ENCODE measurements around the gene COBL. TPM values are rescaled to one million over a fixed set of nuclear protein-coding genes. Genes with fewer than 3 reads are reported as not detected.

The COBL gene
- total RNA-seq, 2 experiments from 2014 or later, result not detected

DNA sequence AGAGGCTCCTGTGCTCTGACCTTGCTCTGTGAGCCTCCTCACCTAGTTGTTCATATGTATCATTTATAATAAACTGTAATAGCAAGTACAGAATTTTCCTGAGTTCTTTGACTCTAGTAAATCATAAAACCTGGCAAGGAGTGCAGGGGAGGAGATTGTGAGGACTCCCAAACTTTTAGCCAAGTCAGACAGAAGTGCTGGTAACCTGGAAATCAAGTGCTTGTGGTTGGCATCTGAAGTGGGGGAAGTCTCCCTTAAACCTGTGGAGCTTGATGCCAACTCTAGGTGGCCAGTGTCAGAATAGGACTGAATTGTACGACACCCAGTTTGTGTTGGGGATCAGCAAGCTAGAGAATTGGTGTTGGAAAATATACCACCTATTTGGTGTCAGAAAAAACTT lies 327.6 kb downstream of the COBL start:
- peaks cover 5% of the 10 kb centered on the region for H3K9me3 Mint-ChIP-seq
- H3K36me3 Mint-ChIP-seq, result no peaks in the 10 kb centered on the region
- no peak overlapping the region for H3K4me3 Mint-ChIP-seq
- ChIA-PET POLR2A (no interaction called here), CTCF (no interaction called here)
- H3K27ac Mint-ChIP-seq, result no peak overlapping the region
- H3K27me3 Mint-ChIP-seq, result peaks cover 6% of the 10 kb centered on the region
- intact Hi-C loops (cut with micrococcal nuclease), result no loop called here
- H3K4me1 Mint-ChIP-seq (ENCODE audit: low read depth), result no peaks in the 10 kb centered on the region
- DNase-seq, result no peak

DNA sequence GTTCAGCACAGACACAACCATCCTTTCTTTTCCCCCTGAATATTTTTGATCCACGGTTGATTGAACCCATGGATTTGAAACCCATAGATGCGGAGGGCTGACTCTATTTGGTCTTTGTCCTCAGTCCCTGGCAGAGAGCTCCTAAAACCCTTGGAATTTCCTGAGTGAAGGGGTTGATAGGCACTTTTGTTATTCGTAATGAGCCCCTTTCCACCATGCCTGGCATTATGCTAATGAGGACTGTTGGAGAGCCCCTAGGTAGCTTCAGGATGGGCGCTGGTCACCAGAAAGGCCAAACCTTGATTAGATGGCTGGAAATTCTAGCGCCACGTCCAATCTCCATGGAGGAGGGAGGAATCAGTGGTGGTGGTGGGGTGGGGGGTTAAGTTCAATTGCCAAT lies 328.1 kb downstream of the COBL start:
- no peak for DNase-seq
- H3K4me3 Mint-ChIP-seq, result no peak overlapping the region
- no peaks in the 10 kb centered on the region for H3K36me3 Mint-ChIP-seq
- H3K27ac Mint-ChIP-seq, result no peak overlapping the region
- CTCF ChIA-PET, result no interaction called here
- peaks cover 5% of the 10 kb centered on the region for H3K9me3 Mint-ChIP-seq
- intact Hi-C loops (cut with micrococcal nuclease), result no loop called here
- no peaks in the 10 kb centered on the region for H3K4me1 Mint-ChIP-seq (ENCODE audit: low read depth)
- POLR2A ChIA-PET, result no interaction called here
- peaks cover 9% of the 10 kb centered on the region for H3K27me3 Mint-ChIP-seq

DNA sequence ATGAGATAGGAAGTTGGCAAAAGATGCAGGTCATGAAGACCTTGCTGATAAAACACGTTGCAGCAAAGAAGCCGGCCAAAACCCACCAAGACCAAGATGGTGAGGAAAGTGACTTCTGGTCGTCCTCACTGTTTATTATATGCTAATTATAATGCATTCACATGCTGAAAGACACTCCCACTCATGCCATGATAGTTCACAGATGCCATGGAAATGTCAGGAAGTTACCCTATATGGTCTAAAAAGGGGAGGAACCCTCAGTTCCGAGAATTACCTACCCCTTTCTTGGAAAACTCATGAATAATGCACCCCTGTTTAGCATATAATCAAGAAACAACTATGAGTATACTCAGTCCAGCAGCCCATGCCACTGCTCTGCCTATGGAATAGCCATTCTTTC lies 331.5 kb downstream of the COBL start:
- peaks cover 7% of the 10 kb centered on the region for H3K27me3 Mint-ChIP-seq
- CTCF ChIA-PET, result no interaction called here
- no peak overlapping the region for H3K4me3 Mint-ChIP-seq
- no peaks in the 10 kb centered on the region for H3K4me1 Mint-ChIP-seq (ENCODE audit: low read depth)
- H3K9me3 Mint-ChIP-seq, result peaks cover 2% of the 10 kb centered on the region
- no peak overlapping the region for H3K27ac Mint-ChIP-seq
- DNase-seq, result no peak
- no peaks in the 10 kb centered on the region for H3K36me3 Mint-ChIP-seq
- POLR2A ChIA-PET, result no interaction called here
- intact Hi-C loops (cut with micrococcal nuclease), result no loop called here

DNA sequence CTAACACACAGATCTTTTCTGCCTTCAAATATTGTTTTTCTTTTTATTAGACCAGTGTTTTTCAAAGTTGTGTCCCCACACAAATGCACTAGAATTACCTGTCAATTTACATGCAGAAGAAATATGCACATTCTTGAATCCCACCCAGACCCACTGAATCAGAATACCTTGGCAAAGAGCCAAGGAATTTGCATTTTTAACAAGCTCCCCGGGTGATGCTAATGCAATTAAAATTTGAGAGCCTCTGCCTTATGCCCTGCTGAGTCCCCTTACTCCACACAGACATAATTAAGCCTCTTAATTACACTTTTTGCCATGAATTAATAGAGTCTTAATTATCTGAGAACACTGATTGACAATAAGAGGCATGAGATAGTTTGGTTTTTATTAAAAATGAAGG lies 332.8 kb downstream of the COBL start:
- no peaks in the 10 kb centered on the region for H3K4me1 Mint-ChIP-seq (ENCODE audit: low read depth)
- no peaks in the 10 kb centered on the region for H3K36me3 Mint-ChIP-seq
- peaks cover 6% of the 10 kb centered on the region for H3K27me3 Mint-ChIP-seq
- intact Hi-C loops (cut with micrococcal nuclease), result no loop called here
- peaks cover 6% of the 10 kb centered on the region for H3K9me3 Mint-ChIP-seq
- no peak overlapping the region for H3K4me3 Mint-ChIP-seq
- POLR2A ChIA-PET, result no interaction called here
- no peak overlapping the region for H3K27ac Mint-ChIP-seq
- CTCF ChIA-PET, result no interaction called here
- DNase-seq, result no peak

DNA sequence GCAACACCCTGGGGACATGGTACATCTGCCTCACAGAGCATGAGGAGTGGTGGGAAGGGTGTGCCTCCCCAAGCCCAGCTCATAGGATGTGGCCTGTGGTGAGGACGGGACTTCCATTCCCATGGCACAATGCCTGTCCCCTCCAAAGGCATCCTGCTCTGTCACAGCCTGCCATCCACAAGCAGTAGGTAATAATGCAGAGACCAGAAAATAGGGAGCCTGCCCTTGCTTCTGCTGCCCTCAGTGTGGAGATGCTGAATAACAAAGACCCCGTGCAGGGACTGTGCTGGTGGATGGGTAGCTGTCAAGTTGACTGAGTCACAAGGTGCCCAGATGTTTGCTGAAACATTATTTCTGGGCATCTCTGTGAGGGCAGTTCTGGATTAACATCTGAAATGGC lies 334.0 kb downstream of the COBL start:
- Mint-ChIP-seq H3K36me3 (no peaks in the 10 kb centered on the region), H3K4me1 (ENCODE audit: low read depth) (no peaks in the 10 kb centered on the region), H3K27me3 (peaks cover 6% of the 10 kb centered on the region), H3K27ac (no peak overlapping the region), H3K4me3 (no peak overlapping the region), H3K9me3 (peaks cover 9% of the 10 kb centered on the region)
- ChIA-PET CTCF (no interaction called here), POLR2A (no interaction called here)
- DNase-seq, result no peak
- intact Hi-C loops (cut with micrococcal nuclease), result no loop called here

DNA sequence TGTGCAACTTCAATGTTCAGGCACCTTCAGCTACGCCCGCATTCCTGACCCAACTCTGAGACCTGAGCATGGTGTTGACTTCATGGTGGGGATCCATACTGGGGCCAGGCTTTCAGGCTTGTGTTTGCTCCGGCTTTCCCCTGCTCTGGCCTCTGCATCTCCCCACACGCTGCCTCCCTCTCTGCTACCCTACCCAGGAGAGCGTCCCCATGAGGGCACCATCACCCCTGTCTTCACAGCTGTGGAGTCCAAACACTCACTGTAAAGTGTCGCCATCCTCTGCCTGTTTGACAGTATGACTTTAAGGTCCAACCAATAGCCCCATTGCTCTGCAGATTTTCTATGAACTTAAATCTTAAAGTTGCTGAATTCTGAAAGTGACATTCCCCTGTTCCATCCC lies 334.9 kb downstream of the COBL start:
- ChIA-PET POLR2A (no interaction called here), CTCF (interaction anchor here (0.8 kb wide), 1 partner anchor 159 kb away, joined by 3 read pairs; no protein-coding TSS in a partner anchor)
- H3K27ac Mint-ChIP-seq, result no peak overlapping the region
- H3K36me3 Mint-ChIP-seq, result no peaks in the 10 kb centered on the region
- no peak for DNase-seq
- H3K4me3 Mint-ChIP-seq, result no peak overlapping the region
- intact Hi-C loops (cut with micrococcal nuclease), result no loop called here
- H3K27me3 Mint-ChIP-seq, result peaks cover 6% of the 10 kb centered on the region
- peaks cover 9% of the 10 kb centered on the region for H3K9me3 Mint-ChIP-seq
- no peaks in the 10 kb centered on the region for H3K4me1 Mint-ChIP-seq (ENCODE audit: low read depth)

DNA sequence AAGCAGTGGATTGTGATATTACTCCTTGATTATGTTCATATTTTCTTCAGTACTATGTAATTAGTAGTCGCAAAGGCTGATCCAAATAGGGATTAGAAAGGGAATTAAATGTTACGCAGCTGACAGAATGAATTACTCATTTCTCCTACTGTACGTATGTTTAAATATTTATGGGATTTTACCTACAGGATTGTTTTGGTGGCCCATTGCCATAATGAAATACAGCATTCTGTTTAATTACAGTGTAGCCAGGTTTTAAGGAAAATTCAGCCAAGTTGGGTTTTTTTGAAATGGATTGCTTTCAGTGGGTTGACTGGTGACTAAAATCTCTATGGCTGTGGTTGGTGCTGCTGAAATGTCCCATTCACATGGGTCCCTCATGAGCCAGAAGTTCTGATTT lies 336.2 kb downstream of the COBL start:
- H3K4me3 Mint-ChIP-seq, result no peak overlapping the region
- ChIA-PET CTCF (no interaction called here), POLR2A (no interaction called here)
- no peak for DNase-seq
- H3K9me3 Mint-ChIP-seq, result peaks cover 9% of the 10 kb centered on the region
- peaks cover 5% of the 10 kb centered on the region for H3K27me3 Mint-ChIP-seq
- intact Hi-C loops (cut with micrococcal nuclease), result no loop called here
- no peak overlapping the region for H3K27ac Mint-ChIP-seq
- H3K36me3 Mint-ChIP-seq, result no peaks in the 10 kb centered on the region
- no peaks in the 10 kb centered on the region for H3K4me1 Mint-ChIP-seq (ENCODE audit: low read depth)

DNA sequence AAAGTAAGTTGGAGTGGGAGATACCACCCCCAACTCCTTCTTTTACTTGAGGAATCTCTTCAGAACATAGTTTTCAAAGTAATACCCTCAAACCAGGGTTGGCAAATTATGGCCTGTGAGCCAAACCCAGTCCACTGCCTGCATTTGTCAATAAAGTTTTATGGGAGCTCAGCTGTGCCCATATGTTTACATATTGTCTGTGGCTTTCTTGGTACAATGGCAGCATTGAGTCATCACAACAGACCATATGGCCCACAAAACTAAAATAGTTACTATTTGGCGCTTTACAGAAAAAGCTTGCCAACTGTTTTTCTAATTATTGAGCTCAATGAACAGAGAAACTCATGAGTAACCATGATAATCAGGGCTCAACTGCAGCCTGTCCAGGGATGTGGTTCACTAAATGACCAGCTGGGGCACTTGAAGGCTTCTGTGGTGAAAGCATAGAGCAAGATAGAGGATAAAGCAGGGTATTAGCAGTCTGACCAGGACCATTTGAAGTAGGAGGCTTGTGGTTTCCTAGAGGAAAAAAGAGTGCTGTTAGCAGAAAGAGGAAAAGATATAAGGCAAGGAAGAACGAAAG lies 337.9 kb downstream of the COBL start:
- no peak for DNase-seq
- intact Hi-C loops (cut with micrococcal nuclease), result no loop called here

DNA sequence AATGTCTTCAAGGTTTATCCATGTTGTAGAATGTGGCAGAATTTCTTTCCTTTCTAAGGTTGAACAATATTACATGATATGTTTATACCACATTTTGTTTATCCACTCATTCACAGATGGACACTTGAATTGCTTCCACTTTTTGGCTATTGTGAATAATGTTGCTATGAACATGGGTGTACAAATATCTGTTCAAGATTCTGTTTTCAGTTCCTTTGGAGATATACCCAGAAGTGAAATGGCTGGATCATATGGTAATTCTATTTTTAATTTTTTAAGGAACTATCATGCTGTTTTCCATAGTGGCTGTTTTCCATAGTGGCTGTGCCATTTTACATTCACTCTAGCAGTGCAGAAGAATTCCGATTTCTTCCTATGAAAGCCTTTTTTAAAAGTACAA lies 339.2 kb downstream of the COBL start:
- CTCF ChIA-PET, result no interaction called here
- Mint-ChIP-seq H3K4me3 (no peak overlapping the region), H3K36me3 (no peaks in the 10 kb centered on the region), H3K9me3 (peaks cover 9% of the 10 kb centered on the region), H3K27ac (no peak overlapping the region), H3K27me3 (peaks cover 2% of the 10 kb centered on the region), H3K4me1 (ENCODE audit: low read depth) (no peaks in the 10 kb centered on the region)
- intact Hi-C loops (cut with micrococcal nuclease), result no loop called here
- POLR2A ChIA-PET, result no interaction called here
- no peak for DNase-seq

More for the DNA sequence above, 337.9 kb downstream of the COBL start:
- ChIA-PET POLR2A (no interaction called here), CTCF (no interaction called here)
- H3K27me3 Mint-ChIP-seq, result peaks cover under 1% of the 10 kb centered on the region
- no peaks in the 10 kb centered on the region for H3K36me3 Mint-ChIP-seq
- H3K9me3 Mint-ChIP-seq, result peaks cover 9% of the 10 kb centered on the region
- H3K4me1 Mint-ChIP-seq (ENCODE audit: low read depth), result no peaks in the 10 kb centered on the region
- no peak overlapping the region for H3K27ac Mint-ChIP-seq
- no peak overlapping the region for H3K4me3 Mint-ChIP-seq

GRCh38 chr7:50976064-50976463 lies 340.5 kb downstream of the COBL start:
- Mint-ChIP-seq H3K4me3 (no peak overlapping the region), H3K4me1 (ENCODE audit: low read depth) (no peaks in the 10 kb centered on the region), H3K27me3 (peaks cover 5% of the 10 kb centered on the region), H3K9me3 (peaks cover 9% of the 10 kb centered on the region), H3K36me3 (no peaks in the 10 kb centered on the region), H3K27ac (no peak overlapping the region)
- intact Hi-C loops (cut with micrococcal nuclease), result no loop called here
- ChIA-PET POLR2A (no interaction called here), CTCF (no interaction called here)
- no peak for DNase-seq

DNA sequence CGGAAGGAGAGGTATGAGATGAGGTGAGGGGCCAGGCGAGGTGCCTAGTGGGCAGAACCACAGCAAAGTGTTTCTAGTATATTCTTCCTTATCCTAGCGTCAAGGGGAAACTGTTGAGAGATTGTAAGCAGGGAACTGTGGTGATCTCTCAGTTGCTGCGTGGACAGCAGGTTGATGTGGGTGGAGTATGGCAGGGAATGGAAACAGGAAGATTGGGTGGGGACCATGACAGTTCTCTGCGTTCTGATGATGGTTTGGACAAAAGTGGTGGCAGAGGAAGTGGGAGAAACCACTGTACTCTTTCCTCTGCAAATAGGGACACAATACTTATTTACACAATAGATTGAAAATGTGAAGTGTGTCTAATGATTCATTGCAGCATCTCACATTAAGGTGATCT lies 342.4 kb downstream of the COBL start:
- CTCF ChIA-PET, result no interaction called here
- H3K27me3 Mint-ChIP-seq, result peaks cover 6% of the 10 kb centered on the region
- POLR2A ChIA-PET, result no interaction called here
- intact Hi-C loops (cut with micrococcal nuclease), result no loop called here
- no peak overlapping the region for H3K27ac Mint-ChIP-seq
- H3K36me3 Mint-ChIP-seq, result no peaks in the 10 kb centered on the region
- no peaks in the 10 kb centered on the region for H3K4me1 Mint-ChIP-seq (ENCODE audit: low read depth)
- DNase-seq, result no peak
- peaks cover 6% of the 10 kb centered on the region for H3K9me3 Mint-ChIP-seq
- no peak overlapping the region for H3K4me3 Mint-ChIP-seq

- intact Hi-C loops (cut with micrococcal nuclease), result no loop called here
- Mint-ChIP-seq H3K36me3 (no peaks in the 10 kb centered on the region), H3K9me3 (peaks cover 3% of the 10 kb centered on the region), H3K4me3 (no peak overlapping the region), H3K27ac (no peak overlapping the region), H3K4me1 (ENCODE audit: low read depth) (no peaks in the 10 kb centered on the region), H3K27me3 (peaks cover 6% of the 10 kb centered on the region)
- CTCF ChIA-PET, result no interaction called here
- POLR2A ChIA-PET, result no interaction called here
- no peak for DNase-seq
These were observed 342.8 kb downstream of the COBL start for GRCh38 chr7:50973814-50974213.

DNA sequence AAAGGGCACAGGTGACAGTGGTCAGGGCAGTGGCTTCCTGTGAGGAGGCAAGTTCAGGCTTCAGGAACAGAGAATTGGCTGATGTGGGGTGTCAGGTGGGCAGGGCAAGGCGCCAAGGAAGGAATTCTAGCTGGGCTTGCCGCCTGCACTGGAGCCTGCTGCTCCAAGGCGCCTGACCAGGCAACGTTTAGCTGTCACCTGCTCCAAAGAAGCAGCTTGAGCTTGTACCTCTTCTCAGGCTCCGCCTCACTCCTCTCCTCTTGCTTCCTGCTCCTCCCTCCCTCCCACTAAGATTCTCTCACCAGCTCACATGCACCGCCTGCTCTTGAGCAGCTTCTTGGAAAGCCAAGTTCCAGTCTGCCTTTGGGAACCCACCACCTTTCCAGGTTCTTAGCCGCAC lies 346.5 kb downstream of the COBL start:
- no peak for DNase-seq
- peaks cover 6% of the 10 kb centered on the region for H3K27me3 Mint-ChIP-seq
- CTCF ChIA-PET, result no interaction called here

More for the DNA sequence above, 346.5 kb downstream of the COBL start:
- intact Hi-C loops (cut with micrococcal nuclease), result no loop called here
- Mint-ChIP-seq H3K36me3 (no peaks in the 10 kb centered on the region), H3K9me3 (peaks cover 10% of the 10 kb centered on the region), H3K4me3 (no peak overlapping the region), H3K4me1 (ENCODE audit: low read depth) (no peaks in the 10 kb centered on the region), H3K27ac (no peak overlapping the region)
- POLR2A ChIA-PET, result no interaction called here
